H1 (cell line): ENCODE data around the gene FNDC10.

Source experiments
- CBX8 ChIP-seq: fragments of 300-800, 300-1000 bp; sonication (generic); IDR thresholded peaks from 2 replicates; pipeline ENCODE4 v1.7.1; 2016; ENCODE audit warnings: low read depth, low read length, borderline replicate concordance
- EGR1 ChIP-seq: IDR thresholded peaks from 2 replicates; pipeline ENCODE4 v1.6.1; 2011; ENCODE audit warnings: low read depth, low read length, borderline replicate concordance
- MAFK ChIP-seq: IDR thresholded peaks from 2 replicates; pipeline ENCODE4 v1.6.1; 2012; ENCODE audit warnings: low read depth, mild to moderate bottlenecking, improper control_type of control experiment, low read length
- PHF8 ChIP-seq: fragments of 200-600 bp; sonication (generic); conservative IDR thresholded peaks from 2 replicates; pipeline ENCODE4 v1.7.1; 2012; ENCODE audit warnings: low read depth, mild to moderate bottlenecking, inconsistent platforms, low read length, moderate library complexity
- POLR2AphosphoS5 ChIP-seq: IDR thresholded peaks from 2 replicates; pipeline ENCODE4 v1.6.1; 2011; ENCODE audit warnings: low read depth, low read length
- TAF1 ChIP-seq: IDR thresholded peaks from 2 replicates; pipeline ENCODE4 v1.6.1; 2011; ENCODE audit warnings: mild to moderate bottlenecking, low read depth, low read length

- TF ChIP-seq PHF8 (no peak), MAFK (no peak), POLR2AphosphoS5 (no peak), EGR1 (no peak), CBX8 (no peak), TAF1 (no peak)
These were observed 20.0 kb upstream of the FNDC10 start for GRCh38 chr1:1619917-1620361.
